Stimulated activated CD4-positive, alpha-beta T cell treated with anti-CD3 and anti-CD28 coated beads, Interleukin-1b, Interleukin-23, amount 100 ng/mL, for 24 hours (primary cell): ENCODE results near the gene STAT2.
"Not testable (repeated sequence)": the region's sequence is repeated elsewhere in the genome, so short reads cannot be mapped to it uniquely, and the experiment has no call there.

Source experiments
- DNase-seq, 4 experiments: peaks; one replicate each; pipeline ENCODE4 v3.0.0-alpha.2; 2020; ENCODE audit warnings: low read depth in 4 of 4, low spot score in 1 of 4

STAT2 gene

DNA sequence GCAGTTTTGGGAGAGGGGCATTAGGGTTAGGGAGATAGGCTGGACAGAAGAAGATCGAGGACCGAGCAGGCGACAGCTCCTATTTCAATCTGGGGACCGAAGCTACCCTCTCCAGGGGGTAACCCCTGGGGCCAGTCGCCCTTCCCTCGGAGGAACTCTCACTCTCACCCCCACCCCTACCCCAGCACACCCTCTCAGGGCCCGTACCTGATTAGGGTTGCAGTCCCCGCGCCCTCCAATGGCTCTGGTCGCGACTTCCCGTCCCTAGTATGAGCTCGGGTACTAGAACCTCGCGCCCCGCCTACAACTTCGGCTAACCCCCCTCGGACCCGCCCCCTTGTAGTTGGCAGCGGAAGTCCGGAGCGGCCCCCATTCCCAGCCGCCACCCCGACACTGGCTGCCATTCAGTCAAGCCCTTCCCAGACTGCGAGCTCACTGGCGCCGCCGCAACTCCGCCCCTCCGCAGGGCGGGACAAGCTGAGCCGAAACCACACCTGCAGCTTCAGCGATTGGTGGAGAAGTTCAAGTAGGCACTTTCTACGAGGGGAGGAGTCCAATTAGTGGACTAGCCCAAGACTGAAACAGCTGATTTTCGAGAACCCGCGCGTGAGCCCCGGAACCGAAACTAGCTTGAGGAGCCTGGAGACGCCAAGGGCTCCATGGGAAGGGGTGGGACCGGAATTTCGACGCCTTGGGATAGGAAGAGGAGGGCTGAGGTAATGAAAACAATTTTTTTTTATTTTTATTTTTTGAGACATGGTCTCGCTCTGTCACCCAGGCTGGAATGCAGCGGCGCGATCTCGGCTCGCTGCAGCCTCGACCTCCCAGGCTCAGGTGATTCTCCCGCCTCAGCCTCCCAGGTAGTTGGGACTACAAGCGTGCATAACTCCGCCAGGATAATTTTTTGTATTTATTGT, at the start of gene STAT2:
TSS of gene STAT2 (minus strand) at position 257 of the 917 bp plus-strand sequence. CDS start 3,536 bp downstream, outside the sequence.
- peak; percentile 92 to 99 (median 95) for DNase-seq

DNA sequence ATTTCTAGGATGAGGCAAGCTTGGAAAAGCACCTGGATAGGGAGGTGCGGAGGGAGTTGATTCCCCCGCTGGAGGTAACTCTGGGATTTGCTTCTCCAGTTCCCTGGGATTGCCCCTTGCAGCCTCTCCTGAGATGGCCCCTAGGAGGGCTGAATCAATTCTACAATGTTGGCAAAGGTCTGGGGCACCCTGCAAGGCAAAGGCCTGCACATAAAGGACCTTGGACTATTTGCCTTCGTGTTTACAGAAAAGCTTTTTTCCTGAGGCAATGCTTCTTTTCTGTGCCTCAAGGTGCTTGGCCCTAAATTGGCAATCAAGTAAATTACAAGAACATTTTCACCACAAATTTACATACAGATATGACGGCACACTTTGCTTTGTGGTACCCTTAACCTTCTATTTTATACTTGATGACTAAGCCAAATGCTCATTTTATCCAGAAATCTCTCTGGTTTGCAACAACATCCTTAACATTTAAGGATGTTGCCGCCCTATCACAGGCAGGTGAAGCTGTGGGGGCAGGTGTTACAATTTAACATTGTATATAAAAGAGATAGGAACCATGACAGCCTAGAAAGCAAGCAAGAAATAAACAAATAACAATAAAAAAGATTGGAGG, 49.0 kb upstream of the STAT2 start:
- DNase-seq: no peak

- DNase-seq: not testable (repeated sequence)
Measured at GRCh38 chr12:56404227-56404626, 44.3 kb upstream of the STAT2 start.

DNA sequence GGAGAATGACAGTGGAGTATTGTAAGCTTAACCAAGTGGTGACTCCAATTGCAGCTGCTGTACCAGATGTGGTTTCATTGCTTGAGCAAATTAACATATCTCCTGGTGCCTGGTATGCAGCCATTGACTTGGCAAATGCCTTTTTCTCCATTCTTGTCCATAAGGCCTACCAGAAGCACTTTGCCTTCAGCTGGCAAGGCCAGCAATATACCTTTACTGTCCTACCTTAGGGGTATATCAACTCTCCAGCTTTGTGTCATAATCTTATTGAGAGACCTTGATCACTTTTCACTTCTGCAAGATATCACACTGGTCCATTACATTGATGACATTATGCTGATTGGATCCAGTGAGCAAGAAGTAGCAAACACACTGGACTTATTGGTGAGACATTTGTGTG, 41.7 kb upstream of the STAT2 start:
- DNase-seq: not testable (repeated sequence)

DNA sequence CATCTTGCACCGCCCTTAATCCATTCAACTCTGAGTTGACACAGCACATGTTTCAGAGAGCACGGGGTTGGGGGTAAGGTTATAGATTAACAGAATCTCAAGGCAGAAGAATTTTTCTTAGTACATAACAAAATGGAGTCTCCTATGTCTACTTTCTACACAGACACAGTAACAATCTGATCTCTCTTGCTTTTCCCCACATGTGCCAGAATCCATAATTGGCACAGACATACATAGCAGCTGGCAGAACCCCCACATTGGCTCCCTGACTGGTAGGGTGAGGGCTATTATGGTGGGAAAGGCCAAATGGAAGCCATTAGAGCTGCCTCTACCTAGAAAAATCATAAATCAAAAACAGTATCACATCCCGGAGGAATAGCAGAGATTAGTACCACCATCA, 41.2 kb upstream of the STAT2 start:
- DNase-seq: not testable (repeated sequence)

DNA sequence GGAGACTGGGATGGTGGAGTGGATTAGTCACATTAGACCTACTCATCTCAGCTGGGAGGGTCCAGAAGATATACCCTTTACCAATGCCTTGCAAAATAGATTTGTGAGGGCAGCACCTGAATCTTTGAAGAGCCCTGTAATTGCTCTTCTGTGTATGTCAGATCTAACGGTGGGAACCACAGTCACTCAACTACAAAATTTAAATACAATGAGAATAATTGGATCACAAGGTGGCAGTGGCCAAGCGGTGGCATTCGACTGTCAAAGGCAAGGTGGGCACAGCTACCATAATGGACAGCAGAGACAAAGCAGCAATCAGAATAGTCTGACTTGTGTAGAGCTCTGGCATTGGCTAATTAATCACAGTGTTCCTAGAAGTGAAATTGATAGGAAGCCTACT, 39.6 kb upstream of the STAT2 start:
- not testable (repeated sequence) for DNase-seq

- DNase-seq: no peak
Measured at GRCh38 chr12:56398324-56398723, 38.4 kb upstream of the STAT2 start.

DNA sequence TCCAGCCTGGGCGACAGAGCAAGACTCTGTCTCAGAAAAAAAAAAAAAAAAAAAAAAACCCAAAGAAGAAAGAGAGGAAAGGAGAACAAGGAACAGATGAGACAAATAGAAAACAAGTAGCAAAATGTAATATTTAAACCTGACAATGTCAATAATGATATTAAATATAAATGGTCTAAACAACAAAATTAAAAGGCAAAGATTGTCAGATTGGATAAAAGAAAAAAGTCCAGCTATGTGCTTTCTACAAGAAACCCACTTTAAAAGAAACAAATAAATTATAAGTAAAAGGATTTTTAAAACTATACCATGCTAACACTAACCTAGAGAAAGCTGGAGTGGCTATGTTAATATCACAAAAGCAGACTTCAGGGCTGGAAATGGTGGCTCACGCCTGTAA, 32.4 kb upstream of the STAT2 start:
- no peak for DNase-seq

- DNase-seq: no peak
Measured at GRCh38 chr12:56391721-56392120, 31.8 kb upstream of the STAT2 start.

- no peak for DNase-seq
Measured at GRCh38 chr12:56389412-56389811, 29.5 kb upstream of the STAT2 start.

- no peak for DNase-seq
Measured at GRCh38 chr12:56387152-56387736, 27.3 kb upstream of the STAT2 start.

- DNase-seq: no peak
Measured at GRCh38 chr12:56385873-56386272, 26.0 kb upstream of the STAT2 start.

DNA sequence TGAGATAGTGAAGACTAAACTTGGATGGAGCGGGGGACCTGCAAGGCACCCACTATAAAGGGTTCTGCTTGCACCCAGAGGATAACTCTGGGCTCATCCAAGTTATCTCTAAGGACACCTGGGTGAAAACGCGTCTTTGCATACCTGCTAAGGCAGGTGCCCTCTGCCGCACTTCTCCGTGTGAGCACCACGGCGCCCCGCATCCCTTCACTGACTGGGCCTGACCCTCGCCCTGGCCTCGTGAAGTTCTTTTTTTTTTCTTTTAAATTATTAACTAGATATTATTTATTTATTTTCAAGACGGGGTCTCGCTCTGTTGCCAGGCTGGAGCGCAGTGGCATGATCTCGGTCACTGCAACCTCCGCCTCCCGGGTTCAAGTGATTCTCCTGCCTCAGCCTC, 22.7 kb upstream of the STAT2 start:
- DNase-seq: no peak

DNA sequence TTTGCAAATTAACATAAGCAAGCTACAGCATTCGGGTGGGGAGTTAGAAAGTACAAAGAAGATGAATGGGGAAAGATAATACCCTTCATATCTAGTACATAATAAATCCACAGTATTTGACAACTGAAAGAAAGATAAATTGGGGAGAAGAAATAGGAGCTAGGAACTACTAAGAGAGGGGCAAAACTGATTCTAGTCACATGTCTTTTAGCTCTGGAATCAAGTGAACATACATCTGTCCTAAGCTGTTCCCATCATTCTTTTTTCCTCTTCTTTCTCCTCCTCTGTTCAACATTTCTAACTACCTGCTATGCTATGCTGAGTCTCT, 18.0 kb upstream of the STAT2 start:
- no peak for DNase-seq

- DNase-seq: no peak
Measured at GRCh38 chr12:56377310-56377988, 17.5 kb upstream of the STAT2 start.

DNA sequence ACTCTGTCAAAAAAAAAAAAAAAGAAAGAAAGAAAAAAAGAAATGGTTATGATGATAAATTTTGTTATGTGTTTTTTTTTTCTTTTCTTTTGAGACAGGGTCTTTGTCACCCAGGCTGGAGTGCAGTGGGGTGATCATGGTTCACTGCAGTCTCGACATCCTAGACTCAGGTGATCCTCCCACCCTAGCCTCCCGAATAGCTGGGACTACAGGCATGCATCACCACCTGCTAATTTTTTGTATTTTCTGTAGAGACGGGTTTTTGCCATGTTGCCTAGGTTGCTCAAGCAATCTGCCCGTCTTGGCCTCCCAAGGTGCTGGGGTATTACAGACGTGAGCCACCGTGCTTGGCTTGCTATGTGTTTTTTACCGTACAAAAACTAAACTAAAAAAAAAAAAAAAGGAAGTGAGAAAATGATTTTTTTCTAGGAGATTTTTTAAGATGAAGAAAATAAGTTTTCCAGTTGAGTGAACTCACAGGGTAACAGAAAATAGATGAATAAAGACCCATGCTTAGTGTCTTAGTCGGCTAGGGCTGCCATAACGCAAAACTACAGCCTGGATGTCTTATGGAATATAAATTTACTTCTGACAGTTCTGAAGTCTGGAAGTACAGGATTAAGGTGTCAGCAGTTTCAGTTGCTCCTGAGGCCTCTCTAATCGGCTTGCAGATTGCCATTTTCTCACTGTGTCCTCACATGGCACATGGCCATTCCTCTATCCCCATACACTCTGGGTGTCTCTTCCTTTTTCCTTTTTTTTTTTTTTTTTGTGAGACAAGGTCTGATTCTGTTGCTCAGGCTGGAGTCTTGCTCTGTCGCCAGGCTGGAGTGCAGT, 15.9 kb upstream of the STAT2 start:
- DNase-seq: no peak

DNA sequence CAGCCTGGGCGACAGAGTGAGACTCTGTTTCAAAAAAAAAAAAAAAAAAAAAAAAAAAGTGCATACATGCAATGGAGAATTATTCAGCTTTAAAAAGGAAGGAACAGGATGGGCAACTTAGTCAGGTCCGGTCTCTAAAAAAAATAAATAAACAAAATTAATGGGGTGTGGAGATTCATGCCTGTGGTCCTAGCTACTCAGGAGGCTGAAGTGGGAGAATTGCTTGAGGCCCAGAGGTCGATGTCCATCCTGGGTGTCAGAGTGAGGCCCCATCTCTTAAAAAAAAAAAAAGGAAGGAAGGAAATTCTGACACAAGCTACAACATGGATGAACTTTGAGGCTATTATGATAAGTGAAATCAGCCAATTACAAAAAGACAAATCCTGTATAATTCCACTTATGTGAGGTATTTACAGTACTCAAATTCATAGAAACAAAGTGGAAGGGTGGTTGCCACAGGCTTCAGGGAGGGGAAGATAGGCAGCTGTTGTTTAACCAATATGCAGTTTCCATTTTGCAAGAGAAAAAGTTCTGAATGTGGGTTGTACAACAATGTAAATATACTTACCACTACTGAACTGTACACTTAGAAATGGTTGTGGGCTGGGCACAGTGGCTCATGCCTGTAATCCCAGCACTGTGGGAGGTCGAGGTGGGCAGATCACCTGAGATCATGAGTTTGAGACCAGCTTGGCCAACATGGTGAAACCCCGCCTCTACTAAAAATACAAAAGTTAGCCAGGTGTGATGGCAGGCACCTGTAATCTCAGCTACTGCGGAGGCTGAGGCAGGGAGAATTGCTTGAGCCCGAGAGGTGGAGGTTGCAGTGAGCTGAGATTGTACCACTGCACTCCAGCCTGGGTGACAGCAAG, 15.1 kb upstream of the STAT2 start:
- no peak for DNase-seq

GRCh38 chr12:56373515-56373914, 13.6 kb upstream of the STAT2 start:
- no peak for DNase-seq

- DNase-seq: no peak
Measured at GRCh38 chr12:56366948-56367347, 7.0 kb upstream of the STAT2 start.
